Measurements from ENCODE around the gene MINK1.
"Not testable (repeated sequence)": the region's sequence is repeated elsewhere in the genome, so short reads cannot be mapped to it uniquely, and the experiment has no call there.

Gene MINK1

DNA sequence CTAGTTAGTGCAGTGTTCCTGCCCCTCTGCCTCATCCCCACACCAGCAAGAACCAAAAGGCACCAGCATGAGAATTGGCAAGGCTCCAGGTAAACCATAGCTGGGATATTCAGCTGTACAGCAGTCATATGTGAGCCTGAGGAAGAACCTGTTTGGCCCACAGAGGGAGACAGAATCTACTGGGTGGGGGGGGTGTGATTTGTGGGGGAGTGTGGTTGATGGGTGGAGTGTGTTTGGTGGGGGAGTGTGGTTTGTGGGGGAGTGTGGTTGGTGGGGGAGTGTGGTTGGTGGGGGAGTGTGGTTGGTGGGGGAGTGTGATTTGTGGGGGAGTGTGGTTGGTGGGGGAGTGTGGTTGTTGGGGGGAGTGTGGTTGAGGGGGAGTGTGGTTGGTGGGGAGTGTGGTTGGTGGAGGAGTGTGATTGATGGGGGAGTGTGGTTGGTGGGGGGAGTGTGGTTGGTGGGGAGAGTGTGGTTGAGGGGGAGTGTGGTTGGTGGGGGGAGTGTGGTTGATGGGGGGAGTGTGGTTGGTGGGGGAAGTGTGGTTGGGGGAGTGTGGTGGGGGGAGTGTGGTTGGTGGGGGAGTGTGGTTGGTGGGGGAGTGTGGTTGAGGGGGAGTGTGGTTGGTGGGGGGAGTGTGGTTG lies 19.5 kb downstream of the MINK1 start:
- Mint-ChIP-seq H3K4me1 (peaks cover 71% of the 10 kb centered on the region), H3K36me3 (peaks cover 39% of the 10 kb centered on the region), H3K4me3 (no peak overlapping the region), H3K9me3 (peaks cover 5% of the 10 kb centered on the region), H3K27ac (peak overlapping the region; percentile 85)
- ATAC-seq (peak; percentile 53), DNase-seq (ENCODE audit: low spot score in 2 of 2) (no peak)

DNA sequence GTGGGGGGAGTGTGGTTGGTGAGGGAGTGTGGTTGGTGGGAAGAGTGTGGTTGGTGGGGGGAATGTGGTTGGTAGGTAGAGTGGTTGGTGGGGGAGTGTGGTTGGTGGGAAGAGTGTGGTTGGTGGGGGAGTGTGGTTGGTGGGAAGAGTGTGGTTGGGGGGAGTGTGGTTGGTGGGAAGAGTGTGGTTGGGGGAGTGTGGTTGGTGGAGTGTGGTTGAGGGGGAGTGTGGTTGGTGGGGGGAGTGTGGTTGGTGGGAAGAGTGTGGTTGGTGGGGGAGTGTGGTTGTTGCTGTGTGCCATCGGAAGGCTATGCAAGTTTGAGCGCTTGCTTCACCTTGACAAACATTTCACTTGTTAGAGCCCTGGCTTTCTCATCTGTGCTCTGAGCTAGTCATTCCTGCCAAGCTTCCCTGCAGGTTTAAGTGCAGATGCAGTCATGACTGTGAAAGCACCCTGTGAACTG lies 20.1 kb downstream of the MINK1 start:
- peak overlapping the region; percentile 75 for H3K27ac Mint-ChIP-seq
- H3K9me3 Mint-ChIP-seq: peaks cover 5% of the 10 kb centered on the region
- no peak overlapping the region for H3K4me3 Mint-ChIP-seq
- H3K36me3 Mint-ChIP-seq: peaks cover 39% of the 10 kb centered on the region
- DNase-seq (ENCODE audit: low spot score in 2 of 2): no peak
- H3K4me1 Mint-ChIP-seq: peaks cover 71% of the 10 kb centered on the region
- peak; percentile 52 for ATAC-seq

DNA sequence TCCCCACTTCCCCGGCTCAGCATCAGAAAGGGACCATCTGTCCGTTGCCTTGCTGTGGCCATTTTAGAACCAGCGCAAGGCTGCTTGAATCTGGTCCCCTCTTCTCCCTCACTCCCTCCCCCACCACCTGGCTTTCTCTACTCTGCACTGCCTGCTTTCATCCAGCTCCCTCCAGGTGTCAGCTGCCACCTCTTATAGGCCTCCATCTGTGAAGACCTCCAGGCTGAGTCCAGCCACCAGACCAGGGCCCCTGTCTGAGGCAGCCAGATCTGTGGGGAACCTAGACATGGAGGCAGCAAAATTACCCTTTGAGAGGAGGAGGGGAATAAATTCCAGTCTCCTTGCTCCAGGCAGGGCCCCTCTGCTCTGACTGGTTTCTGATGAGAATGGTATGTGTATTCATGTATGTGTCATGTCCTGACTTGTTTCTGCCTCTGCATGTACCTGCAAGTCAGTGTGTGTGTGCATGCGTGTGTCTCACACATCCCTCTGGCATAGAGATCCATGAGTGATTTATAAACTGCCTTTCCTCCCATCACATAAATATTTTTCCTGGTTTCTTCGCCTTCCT lies 21.1 kb downstream of the MINK1 start:
- DNase-seq (ENCODE audit: low spot score in 2 of 2): no peak
- H3K27ac Mint-ChIP-seq: no peak overlapping the region
- peaks cover 5% of the 10 kb centered on the region for H3K9me3 Mint-ChIP-seq
- no peak overlapping the region for H3K4me3 Mint-ChIP-seq
- peaks cover 69% of the 10 kb centered on the region for H3K4me1 Mint-ChIP-seq
- H3K36me3 Mint-ChIP-seq: peaks cover 39% of the 10 kb centered on the region
- ATAC-seq: no peak

DNA sequence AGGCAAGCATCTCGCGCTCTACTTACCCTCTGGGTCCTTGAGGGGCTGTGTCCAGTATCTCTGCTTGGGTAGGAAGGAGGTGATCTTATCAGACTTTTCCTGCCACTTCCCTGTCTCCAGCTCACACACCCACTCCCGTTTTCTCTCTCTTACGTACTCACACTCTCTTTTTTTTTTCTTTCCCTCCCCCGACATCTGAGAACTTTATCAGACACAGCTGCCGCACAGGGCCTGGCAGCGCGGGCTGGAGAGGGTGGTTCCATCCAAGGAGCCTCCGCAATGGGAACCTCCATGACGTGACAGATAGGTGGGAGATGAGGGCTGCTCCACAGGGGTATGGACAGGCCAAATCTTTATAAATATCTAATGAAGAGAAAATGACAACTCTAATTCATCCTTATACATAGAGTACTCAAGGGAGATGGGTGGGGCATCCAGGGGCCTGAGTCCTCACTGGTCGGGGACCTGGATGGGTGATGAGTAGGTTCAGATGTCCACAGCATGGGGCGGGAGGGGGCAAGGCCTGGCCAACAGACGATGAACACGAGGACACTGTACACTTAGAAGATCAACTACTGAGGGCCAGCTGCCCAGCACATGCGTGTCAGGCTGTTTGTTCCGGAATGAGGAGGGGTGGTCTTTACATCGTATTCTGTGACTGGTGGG lies 23.3 kb downstream of the MINK1 start:
- Mint-ChIP-seq H3K36me3 (peaks cover 46% of the 10 kb centered on the region), H3K4me1 (peaks cover 53% of the 10 kb centered on the region), H3K27ac (no peak overlapping the region), H3K9me3 (peaks cover 5% of the 10 kb centered on the region), H3K4me3 (no peak overlapping the region)
- ATAC-seq (no peak), DNase-seq (ENCODE audit: low spot score in 2 of 2) (no peak)

DNA sequence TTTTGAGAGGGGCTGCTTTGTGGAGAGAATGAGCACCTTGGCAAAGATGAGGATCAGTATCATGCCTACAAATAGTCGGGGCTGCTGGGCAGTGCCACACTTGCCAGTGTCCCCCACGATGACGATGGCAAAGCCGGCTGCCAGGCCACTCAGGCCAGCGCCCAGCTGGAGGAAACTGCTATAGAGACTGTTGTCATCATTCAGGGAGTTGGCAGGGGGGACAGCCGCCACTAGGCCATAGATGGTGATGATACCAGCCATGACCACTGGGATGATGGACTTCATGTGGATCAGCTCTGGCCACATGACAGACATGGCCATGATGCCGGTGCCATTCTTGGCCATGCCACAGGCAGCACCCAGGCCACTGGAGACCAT lies 23.8 kb downstream of the MINK1 start:
- peaks cover 48% of the 10 kb centered on the region for H3K4me1 Mint-ChIP-seq
- H3K4me3 Mint-ChIP-seq: no peak overlapping the region
- peaks cover 43% of the 10 kb centered on the region for H3K36me3 Mint-ChIP-seq
- peaks cover 5% of the 10 kb centered on the region for H3K9me3 Mint-ChIP-seq
- DNase-seq (ENCODE audit: low spot score in 2 of 2) (no peak), ATAC-seq (no peak)
- no peak overlapping the region for H3K27ac Mint-ChIP-seq

DNA sequence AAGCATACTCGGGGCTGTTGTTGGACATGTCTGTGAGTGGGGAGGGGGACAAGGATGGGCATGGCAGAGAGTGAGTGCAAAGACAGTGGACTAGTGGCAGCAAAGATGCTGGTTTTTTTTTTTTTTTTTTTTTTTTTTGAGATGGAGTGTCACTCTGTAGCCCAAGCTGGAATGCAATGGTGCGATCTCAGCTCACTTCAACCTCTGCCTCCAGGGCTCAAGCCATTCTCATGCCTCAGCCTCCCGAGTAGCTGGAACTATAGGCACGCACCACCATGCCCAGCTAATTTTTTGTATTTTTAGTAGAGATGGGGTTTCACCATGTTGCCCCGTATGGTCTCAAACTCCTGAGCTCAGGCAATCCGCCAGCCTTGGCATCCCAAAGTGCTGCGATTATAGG lies 24.2 kb downstream of the MINK1 start:
- H3K9me3 Mint-ChIP-seq; H3K27ac Mint-ChIP-seq; H3K4me3 Mint-ChIP-seq; ATAC-seq; DNase-seq (ENCODE audit: low spot score in 2 of 2): not testable (repeated sequence)
- Mint-ChIP-seq H3K4me1 (peaks cover 44% of the 10 kb centered on the region), H3K36me3 (peaks cover 39% of the 10 kb centered on the region)

DNA sequence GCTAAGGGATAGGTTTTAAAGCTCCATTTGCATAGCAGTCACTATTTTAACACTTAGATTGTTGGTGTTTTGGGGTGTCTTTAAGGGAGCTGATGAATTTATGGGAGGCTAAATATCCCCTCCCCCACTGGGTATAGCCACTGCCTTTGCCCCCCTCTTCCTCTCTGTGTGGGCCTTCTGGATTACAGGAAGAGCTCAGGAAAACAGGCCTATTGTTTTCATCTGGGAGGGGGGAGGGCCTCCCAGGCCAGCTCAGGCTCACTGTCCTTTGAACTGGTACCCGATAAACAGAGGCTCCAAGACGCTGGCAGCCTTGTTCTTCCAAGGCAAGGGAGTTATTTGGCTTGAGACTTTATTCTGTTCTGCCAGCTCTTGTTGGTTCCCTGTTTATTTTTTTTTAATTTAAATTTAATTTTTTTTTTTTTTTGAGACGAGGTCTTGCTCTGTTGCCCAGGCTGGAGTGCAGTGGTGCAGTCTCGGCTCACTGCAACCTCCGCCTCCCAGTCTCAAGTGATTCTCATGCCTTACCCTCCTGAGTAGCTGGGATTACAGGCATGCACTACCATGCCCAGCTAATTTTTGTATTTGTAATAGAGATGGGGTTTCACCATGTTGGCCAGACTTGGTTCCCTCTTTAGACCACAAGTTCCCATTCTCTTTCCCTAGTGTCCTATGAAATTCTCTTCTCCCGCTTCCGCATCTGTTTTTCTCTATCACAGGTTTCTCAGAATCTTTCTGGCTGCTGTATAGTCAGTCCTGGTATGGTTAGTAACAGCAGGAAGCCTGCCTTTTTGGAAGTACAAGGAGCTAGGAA lies 25.1 kb downstream of the MINK1 start:
- Mint-ChIP-seq H3K27ac (no peak overlapping the region), H3K36me3 (peaks cover 30% of the 10 kb centered on the region), H3K4me3 (no peak overlapping the region), H3K4me1 (peaks cover 40% of the 10 kb centered on the region), H3K9me3 (no peaks in the 10 kb centered on the region)
- DNase-seq (ENCODE audit: low spot score in 2 of 2) (no peak), ATAC-seq (no peak)

DNA sequence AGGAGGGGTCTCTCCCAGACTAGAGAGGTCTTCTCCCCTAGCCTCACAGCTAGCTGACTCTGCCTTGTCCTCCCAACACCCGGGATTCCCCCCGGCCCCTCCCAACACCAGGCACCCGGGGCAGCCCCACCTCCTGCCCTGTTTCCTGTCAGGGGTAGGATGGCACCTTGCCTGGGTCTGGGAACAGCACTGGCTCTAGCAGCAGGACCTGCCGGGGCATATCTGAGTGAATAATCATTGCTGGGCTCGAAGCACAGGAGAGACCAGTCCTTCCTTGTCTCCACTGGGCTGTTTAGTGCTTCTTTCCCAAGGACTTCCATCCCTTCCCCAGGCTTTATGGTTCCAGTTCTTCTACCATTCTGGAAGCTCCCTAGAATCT lies 25.7 kb downstream of the MINK1 start:
- Mint-ChIP-seq H3K4me1 (peaks cover 34% of the 10 kb centered on the region), H3K4me3 (no peak overlapping the region), H3K27ac (no peak overlapping the region), H3K36me3 (peaks cover 24% of the 10 kb centered on the region), H3K9me3 (no peaks in the 10 kb centered on the region)
- no peak for ATAC-seq
- DNase-seq (ENCODE audit: low spot score in 2 of 2): no peak

DNA sequence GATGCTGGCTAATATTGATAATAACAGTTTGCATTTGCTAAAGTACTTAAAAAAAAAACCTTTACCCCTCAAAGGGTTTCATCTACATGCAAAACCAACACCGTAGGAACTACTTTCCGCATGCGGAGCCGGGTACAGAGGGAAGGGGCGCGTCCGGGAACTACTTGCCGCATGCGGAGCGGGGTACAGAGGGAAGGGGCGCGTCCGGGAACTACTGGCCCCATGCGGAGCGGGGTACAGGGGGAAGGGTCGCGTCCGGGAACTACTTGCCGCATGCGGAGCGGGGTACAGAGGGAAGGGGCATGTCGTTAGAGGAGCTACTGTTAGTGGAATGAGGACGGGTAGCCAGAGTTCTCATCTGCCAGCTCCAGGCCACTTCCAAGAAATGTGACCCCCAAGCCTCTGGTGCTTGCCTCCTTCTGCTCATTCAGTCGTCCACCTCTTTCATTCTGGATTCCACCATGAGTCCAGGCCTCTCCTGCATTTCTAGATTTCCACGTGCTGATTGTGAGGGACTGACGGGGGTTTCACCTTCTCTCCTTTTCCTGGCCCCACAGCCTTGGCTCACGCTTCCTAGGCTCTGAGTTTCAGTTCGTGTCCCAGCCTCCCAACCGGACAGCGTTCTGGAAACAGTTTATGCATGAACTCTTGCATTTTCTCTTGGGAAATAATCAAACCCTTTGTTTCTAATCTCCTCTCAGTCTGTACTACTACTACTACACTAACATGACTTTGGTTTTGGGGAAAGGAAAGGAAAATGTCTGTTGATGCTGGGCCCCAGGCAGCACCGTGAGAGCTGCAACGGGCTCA lies 26.9 kb downstream of the MINK1 start:
- peaks cover 24% of the 10 kb centered on the region for H3K4me1 Mint-ChIP-seq
- DNase-seq (ENCODE audit: low spot score in 2 of 2) (no peak), ATAC-seq (no peak)
- no peaks in the 10 kb centered on the region for H3K9me3 Mint-ChIP-seq
- H3K27ac Mint-ChIP-seq: no peak overlapping the region
- H3K4me3 Mint-ChIP-seq: no peak overlapping the region
- peaks cover 22% of the 10 kb centered on the region for H3K36me3 Mint-ChIP-seq

DNA sequence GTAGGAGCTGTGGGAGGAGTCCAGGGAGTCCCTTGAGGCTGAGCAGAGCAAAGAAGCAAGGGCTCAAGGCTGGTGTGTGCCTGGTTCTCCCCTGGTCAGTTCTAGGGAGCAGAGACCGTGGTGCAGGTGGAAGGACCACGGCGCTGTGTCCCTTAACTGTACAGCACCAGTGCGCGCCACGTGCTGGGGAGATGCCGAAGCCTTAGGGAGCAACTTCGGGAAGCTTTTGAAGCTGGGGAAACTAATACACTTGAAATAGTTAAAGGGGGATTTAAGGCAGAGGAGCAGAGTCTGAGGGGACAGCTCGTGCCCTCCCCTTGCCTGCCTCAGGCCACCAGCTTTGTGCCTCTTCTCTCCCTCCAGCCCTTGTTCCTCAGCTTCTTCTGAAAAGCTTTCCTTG lies 27.5 kb downstream of the MINK1 start:
- Mint-ChIP-seq H3K27ac (no peak overlapping the region), H3K36me3 (peaks cover 24% of the 10 kb centered on the region), H3K4me3 (no peak overlapping the region), H3K9me3 (no peaks in the 10 kb centered on the region), H3K4me1 (peaks cover 24% of the 10 kb centered on the region)
- ATAC-seq (no peak), DNase-seq (ENCODE audit: low spot score in 2 of 2) (no peak)

DNA sequence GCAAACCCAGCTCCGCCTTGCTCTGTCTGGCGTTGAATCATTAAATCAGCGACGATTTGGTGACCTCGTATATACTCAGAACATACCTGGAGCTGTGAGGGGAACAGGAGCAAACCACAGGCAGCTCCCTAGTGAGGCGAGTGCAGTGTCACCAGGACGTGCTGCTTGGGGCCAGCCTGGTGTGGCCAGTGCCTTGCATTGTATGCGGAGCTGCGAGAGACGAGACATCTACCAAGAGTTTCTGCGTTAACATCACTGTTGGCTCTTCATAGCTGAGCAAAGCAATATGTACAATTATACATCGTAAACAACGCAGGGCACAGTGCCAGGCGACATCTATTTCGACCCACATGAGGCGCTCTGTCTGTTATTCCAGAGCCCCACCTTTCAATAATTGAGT lies 27.9 kb downstream of the MINK1 start:
- no peak overlapping the region for H3K4me3 Mint-ChIP-seq
- no peaks in the 10 kb centered on the region for H3K9me3 Mint-ChIP-seq
- peaks cover 24% of the 10 kb centered on the region for H3K4me1 Mint-ChIP-seq
- no peak for ATAC-seq
- no peak overlapping the region for H3K27ac Mint-ChIP-seq
- DNase-seq (ENCODE audit: low spot score in 2 of 2): no peak
- H3K36me3 Mint-ChIP-seq: peaks cover 24% of the 10 kb centered on the region

DNA sequence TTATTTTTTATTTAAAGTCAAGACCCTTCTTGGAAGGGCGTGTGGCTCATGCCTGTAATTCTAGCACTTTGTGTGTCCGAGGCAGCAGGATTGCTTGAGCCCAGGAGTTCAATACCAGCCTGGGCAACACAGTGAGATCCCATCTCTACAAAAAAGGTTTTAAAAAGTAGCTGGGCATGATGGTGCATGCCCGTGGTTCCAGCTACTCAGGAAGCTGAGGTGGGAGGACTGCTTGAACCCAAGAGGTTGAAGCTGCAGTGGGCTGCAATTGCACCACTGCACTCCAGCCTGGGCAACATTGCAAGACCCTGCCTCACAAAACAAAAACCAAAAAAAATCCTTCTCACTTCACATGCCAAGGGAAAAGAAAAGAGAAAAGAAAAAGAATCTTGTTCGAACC lies 29.6 kb downstream of the MINK1 start:
- Mint-ChIP-seq H3K4me1 (peaks cover 9% of the 10 kb centered on the region), H3K4me3 (no peak overlapping the region), H3K27ac (no peak overlapping the region), H3K36me3 (peaks cover 14% of the 10 kb centered on the region), H3K9me3 (no peaks in the 10 kb centered on the region)
- DNase-seq (ENCODE audit: low spot score in 2 of 2) (no peak), ATAC-seq (no peak)

DNA sequence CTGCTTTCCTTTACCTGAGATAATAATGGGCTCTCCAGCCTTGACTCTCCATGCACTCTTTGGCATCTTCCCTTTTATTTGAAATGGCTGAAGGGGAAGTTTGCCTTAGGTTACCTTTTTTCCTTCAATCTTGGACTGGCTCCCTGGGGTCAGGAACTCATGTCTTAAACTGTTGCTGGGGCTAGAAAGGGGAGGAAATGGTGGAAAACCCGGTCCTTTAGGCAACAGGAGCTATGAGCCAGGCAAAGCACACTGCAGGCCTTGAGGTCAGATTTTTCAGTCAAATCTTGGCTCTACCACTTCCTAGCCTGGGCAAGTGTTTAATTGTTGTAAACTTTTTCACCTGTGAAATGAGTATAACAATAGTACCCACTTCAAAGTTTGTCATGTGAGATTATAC lies 30.2 kb downstream of the MINK1 start:
- DNase-seq (ENCODE audit: low spot score in 2 of 2): no peak
- Mint-ChIP-seq H3K36me3 (peaks cover 14% of the 10 kb centered on the region), H3K9me3 (no peaks in the 10 kb centered on the region), H3K4me1 (peaks cover 6% of the 10 kb centered on the region), H3K27ac (no peak overlapping the region), H3K4me3 (no peak overlapping the region)
- ATAC-seq: no peak

DNA sequence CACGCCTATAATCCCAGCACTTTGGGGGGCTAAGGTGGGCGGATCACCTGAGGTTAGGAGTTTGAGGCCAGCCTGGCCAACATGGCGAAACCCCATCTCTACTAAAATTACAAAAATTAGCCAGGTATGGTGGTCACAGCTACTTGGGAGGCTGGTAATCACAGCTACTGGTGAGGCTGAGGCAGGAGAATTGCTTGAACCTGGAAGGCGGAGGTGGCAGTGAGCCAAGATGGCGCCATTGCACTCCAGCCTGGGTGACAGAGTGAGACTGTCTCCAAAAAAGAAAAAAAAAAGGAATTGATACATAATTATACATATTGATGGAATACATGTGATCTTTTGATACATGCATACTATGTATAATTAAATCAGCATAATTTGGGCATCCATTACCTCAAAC lies 34.4 kb downstream of the MINK1 start:
- peaks cover 19% of the 10 kb centered on the region for H3K36me3 Mint-ChIP-seq
- not testable (repeated sequence) for H3K27ac Mint-ChIP-seq

More for the DNA sequence above, 34.4 kb downstream of the MINK1 start:
- H3K4me3 Mint-ChIP-seq; H3K4me1 Mint-ChIP-seq; DNase-seq (ENCODE audit: low spot score in 2 of 2); H3K9me3 Mint-ChIP-seq; ATAC-seq: not testable (repeated sequence)

Measured in stimulated activated effector memory CD8-positive, alpha-beta T cell treated with anti-CD3 and anti-CD28 coated beads, Interleukin-12 subunit alpha, Interleukin-12 subunit beta, amount 100 ng/mL, for 72 hours (primary cell).